Endodermal cell (in vitro differentiated cells): ENCODE results near the gene MUC7. TPM values are rescaled to one million over a fixed set of nuclear protein-coding genes. Genes with fewer than 3 reads are reported as not detected.

Experiments
- DNase-seq: peaks from one replicate; pipeline ENCODE4 v3.0.0-alpha.2; 2017
- H3K27ac ChIP-seq: 2 replicates; pipeline ENCODE4 v1.5.1; 2013; ENCODE audit warnings: mild to moderate bottlenecking, low read depth, low read length, moderate library complexity
- H3K27me3 ChIP-seq: 2 replicates; pipeline ENCODE4 v1.6.1; 2013; ENCODE audit warnings: mild to moderate bottlenecking, low read length, moderate library complexity; ENCODE audit not compliant: insufficient read depth, control insufficient read depth, poor library complexity, severe bottlenecking
- H3K36me3 ChIP-seq: 2 replicates; pipeline ENCODE4 v1.7.0; 2013; ENCODE audit warnings: mild to moderate bottlenecking, low read length, moderate library complexity; ENCODE audit not compliant: control insufficient read depth, insufficient read depth
- H3K4me1 ChIP-seq: one replicate; pipeline ENCODE4 v1.7.0; 2013; ENCODE audit warnings: low read length; ENCODE audit not compliant: control insufficient read depth, insufficient read depth
- H3K4me3 ChIP-seq: 2 replicates; pipeline ENCODE4 v1.5.1; 2013; ENCODE audit warnings: mild to moderate bottlenecking, low read length, moderate library complexity
- H3K9ac ChIP-seq: 2 replicates; pipeline ENCODE4 v1.6.1; 2013; ENCODE audit warnings: mild to moderate bottlenecking, low read length, moderate library complexity; ENCODE audit not compliant: poor library complexity, severe bottlenecking; ENCODE audit errors: extremely low read depth
- H3K9me3 ChIP-seq: 2 replicates; pipeline ENCODE4 v1.6.1; 2013; ENCODE audit warnings: mild to moderate bottlenecking, low read length, moderate library complexity; ENCODE audit not compliant: control insufficient read depth
- H3K27ac Mint-ChIP-seq: 2 replicates; pipeline ENCODE4 v1.8.0; 2020; ENCODE audit warnings: mixed read lengths
- H3K27me3 Mint-ChIP-seq: 2 replicates; pipeline ENCODE4 v1.8.0; 2021; ENCODE audit warnings: mild to moderate bottlenecking, mixed read lengths; ENCODE audit not compliant: insufficient read depth
- H3K36me3 Mint-ChIP-seq: 2 replicates; pipeline ENCODE4 v1.8.0; 2020; ENCODE audit warnings: low read depth, mixed read lengths
- H3K4me1 Mint-ChIP-seq: 2 replicates; pipeline ENCODE4 v1.8.0; 2020; ENCODE audit warnings: mixed read lengths
- H3K4me3 Mint-ChIP-seq: 2 replicates; pipeline ENCODE4 v1.8.0; 2020; ENCODE audit warnings: mild to moderate bottlenecking, moderate library complexity, mixed read lengths
- H3K9me3 Mint-ChIP-seq: 2 replicates; pipeline ENCODE4 v1.8.0; 2020; ENCODE audit warnings: mild to moderate bottlenecking, mixed read lengths
- WGBS, 2 experiments: methylation state at CpG; one replicate each; pipeline versions ENCODE4 v1.1.5 to v1.1.7; 2013; ENCODE audit warnings: missing lambda C conversion rate in 2 of 2, mixed read lengths in 1 of 2; ENCODE audit not compliant: insufficient coverage in 1 of 2, insufficient read length in 1 of 2; 5-methylcytosine and 5-hydroxymethylcytosine counted together
- total RNA-seq, 2 donors: library from RNA; stranded (reverse); fragmentation: NEBNext Ultra II Directional in 1 of 2; extraction: Animal tissue kit (Norgen Biotek cat#: 25700) in 1 of 2; gene quantifications; 2 replicates in 1 of 2; 3 replicates in 1 of 2; pipeline ENCODE4 v1.2.1, GENCODE V29; 2021
- TF ChIP-seq, protein P1 (sequence below): fragments of 200-600 bp; sonication (generic); conservative IDR thresholded peaks from 2 replicates; pipeline ENCODE4 v1.5.0; 2021; ENCODE audit warnings: antibody characterized with exemption, mild to moderate bottlenecking

Gene MUC7
- total RNA-seq, 2 donors from 2014 or later: not detected

DNA sequence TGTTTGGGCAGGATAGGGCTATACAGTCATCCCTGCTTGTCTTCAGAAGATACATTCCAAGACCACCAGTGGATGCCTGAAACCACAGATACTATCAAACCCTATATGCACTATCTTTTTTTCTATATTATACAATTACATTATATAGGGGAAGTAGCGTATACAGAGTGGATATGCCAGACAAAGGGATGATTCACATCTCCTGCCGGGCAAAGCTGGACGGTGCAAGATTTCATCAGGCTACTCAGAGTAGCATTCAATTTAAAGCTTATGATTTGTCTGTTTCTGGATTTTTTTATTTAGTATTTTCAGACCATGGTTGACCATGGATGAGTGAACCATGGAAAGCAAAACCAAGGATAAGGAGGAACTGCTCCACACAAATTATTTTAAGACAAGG is 39.4 kb downstream of the MUC7 start:
- no peaks in the 10 kb centered on the region for H3K9me3 Mint-ChIP-seq
- H3K36me3 Mint-ChIP-seq: no peaks in the 10 kb centered on the region
- no peaks in the 10 kb centered on the region for H3K27me3 Mint-ChIP-seq
- no peaks in the 10 kb centered on the region for H3K36me3 ChIP-seq
- no peak overlapping the region for H3K4me3 ChIP-seq
- DNase-seq: no peak
- no peak overlapping the region for H3K27ac Mint-ChIP-seq
- H3K27me3 ChIP-seq: peaks cover 43% of the 10 kb centered on the region
- H3K9me3 ChIP-seq: no peaks in the 10 kb centered on the region
- H3K4me1 Mint-ChIP-seq: no peaks in the 10 kb centered on the region
- 96 to 100% methylated on average over 2 to 3 of the region's 3 CpGs for WGBS, 2 experiments
- H3K27ac ChIP-seq: no peak overlapping the region
- no peak overlapping the region for H3K4me3 Mint-ChIP-seq
- TF ChIP-seq, protein P1, sequence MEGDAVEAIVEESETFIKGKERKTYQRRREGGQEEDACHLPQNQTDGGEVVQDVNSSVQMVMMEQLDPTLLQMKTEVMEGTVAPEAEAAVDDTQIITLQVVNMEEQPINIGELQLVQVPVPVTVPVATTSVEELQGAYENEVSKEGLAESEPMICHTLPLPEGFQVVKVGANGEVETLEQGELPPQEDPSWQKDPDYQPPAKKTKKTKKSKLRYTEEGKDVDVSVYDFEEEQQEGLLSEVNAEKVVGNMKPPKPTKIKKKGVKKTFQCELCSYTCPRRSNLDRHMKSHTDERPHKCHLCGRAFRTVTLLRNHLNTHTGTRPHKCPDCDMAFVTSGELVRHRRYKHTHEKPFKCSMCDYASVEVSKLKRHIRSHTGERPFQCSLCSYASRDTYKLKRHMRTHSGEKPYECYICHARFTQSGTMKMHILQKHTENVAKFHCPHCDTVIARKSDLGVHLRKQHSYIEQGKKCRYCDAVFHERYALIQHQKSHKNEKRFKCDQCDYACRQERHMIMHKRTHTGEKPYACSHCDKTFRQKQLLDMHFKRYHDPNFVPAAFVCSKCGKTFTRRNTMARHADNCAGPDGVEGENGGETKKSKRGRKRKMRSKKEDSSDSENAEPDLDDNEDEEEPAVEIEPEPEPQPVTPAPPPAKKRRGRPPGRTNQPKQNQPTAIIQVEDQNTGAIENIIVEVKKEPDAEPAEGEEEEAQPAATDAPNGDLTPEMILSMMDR: no peak
- H3K9ac ChIP-seq: no peak overlapping the region
- H3K4me1 ChIP-seq: no peaks in the 10 kb centered on the region

DNA sequence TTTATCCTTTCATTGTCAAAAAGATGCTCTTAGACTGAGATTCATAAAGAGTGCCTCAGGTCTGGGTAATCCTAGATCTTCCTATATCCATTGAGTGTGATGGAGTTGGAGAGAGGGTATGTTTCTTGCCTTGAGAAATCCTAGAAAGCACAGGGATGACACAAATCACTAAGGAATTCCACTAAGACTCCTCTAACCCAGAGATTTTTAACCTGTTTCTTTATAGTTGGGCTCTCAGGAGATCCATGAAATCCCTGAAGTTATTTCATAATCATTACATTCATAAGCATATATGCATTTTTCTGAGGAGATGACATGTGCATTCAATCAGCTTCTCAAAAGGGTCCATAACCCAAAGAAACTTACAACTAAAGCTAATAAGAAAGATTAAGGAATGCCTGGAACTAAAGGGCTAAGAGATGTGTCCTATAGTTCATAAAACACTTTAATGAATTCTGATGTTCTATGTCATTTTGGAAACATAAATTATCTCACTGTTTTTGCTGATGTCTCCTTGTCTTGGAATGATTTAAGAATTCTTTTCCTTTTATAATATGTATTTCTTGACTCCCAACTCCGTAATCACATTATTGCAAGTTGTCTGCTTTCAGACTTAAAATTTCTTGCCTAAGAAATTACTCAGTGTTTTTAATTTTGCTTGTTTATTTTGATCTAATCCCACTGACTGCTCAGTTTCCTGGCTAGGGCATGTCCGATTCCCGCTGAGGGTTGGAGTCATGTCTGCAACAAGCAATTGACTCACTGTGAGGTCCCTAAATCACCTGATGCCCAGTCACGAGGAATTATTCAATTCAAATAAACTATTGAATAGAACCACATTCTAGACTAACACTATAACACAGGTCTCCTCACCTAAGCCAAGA is 43.6 kb downstream of the MUC7 start:
- Mint-ChIP-seq H3K27me3 (no peaks in the 10 kb centered on the region), H3K27ac (no peak overlapping the region), H3K9me3 (no peaks in the 10 kb centered on the region), H3K4me3 (no peak overlapping the region), H3K4me1 (no peaks in the 10 kb centered on the region), H3K36me3 (no peaks in the 10 kb centered on the region)
- Histone ChIP-seq H3K27ac (no peak overlapping the region), H3K9me3 (no peaks in the 10 kb centered on the region), H3K27me3 (peaks cover 6% of the 10 kb centered on the region), H3K9ac (no peak overlapping the region), H3K4me3 (no peak overlapping the region), H3K4me1 (no peaks in the 10 kb centered on the region), H3K36me3 (no peaks in the 10 kb centered on the region)
- DNase-seq: no peak
- TF ChIP-seq, protein P1: no peak
- WGBS, 2 experiments: 87 to 91% methylated on average over 3 to 4 of the region's 4 CpGs

DNA sequence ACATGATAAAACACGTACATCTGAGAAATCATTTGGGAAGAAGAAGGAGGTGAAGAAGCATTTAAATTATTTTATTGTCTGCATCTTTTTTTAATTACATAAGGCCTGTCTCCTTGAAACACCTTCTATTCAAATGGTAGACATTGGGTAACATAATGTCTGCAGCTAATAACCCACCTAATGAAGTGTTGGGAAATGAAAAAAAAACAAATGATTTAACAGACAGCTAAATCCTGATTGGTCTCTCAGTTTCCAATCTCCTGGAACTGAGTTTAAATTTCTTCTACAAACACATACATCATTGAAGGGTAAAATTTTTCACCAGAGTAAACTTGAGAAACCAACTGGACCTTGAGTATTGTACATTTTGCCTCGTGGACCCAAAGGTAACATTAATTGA is 46.3 kb downstream of the MUC7 start, which contains the start of gene AMTN:
AMTN (plus strand) TSS at position 301 of the 400 bp plus-strand sequence. CDS start 209 bp downstream, outside the sequence.
- H3K4me3 Mint-ChIP-seq: no peak within 1 kb of the TSS
- no peaks in the 10 kb centered on the region for H3K9me3 Mint-ChIP-seq
- 90% methylated on average over 1 of the region's 2 CpGs; no CpG with 5 or more reads in 1 of the 2 experiments for WGBS, 2 experiments

More for the DNA sequence above, 46.3 kb downstream of the MUC7 start, which contains the start of gene AMTN:
- Histone ChIP-seq H3K9ac (no peak within 1 kb of the TSS), H3K9me3 (no peaks in the 10 kb centered on the region), H3K27ac (no peak within 1 kb of the TSS), H3K4me1 (no peaks in the 10 kb centered on the region), H3K4me3 (no peak within 1 kb of the TSS), H3K36me3 (no peaks in the 10 kb centered on the region), H3K27me3 (no peaks in the 10 kb centered on the region)
- Mint-ChIP-seq H3K27me3 (no peaks in the 10 kb centered on the region), H3K27ac (no peak within 1 kb of the TSS), H3K36me3 (no peaks in the 10 kb centered on the region), H3K4me1 (no peaks in the 10 kb centered on the region)
- no peak for DNase-seq
- TF ChIP-seq, protein P1: no peak
